ENCODE data around the gene HAGHL.
"Not testable (repeated sequence)": the region's sequence is repeated elsewhere in the genome, so short reads cannot be mapped to it uniquely, and the experiment has no call there.

Gene HAGHL

GRCh38 chr16:707062-707538 lies 19.8 kb upstream of the HAGHL start:
- DNase-seq (ENCODE audit: low read depth, low spot score): no peak

- no peak for DNase-seq (ENCODE audit: low read depth, low spot score)
Observed at GRCh38 chr16:708019-708418, 18.9 kb upstream of the HAGHL start.

GRCh38 chr16:708959-709358 lies 17.9 kb upstream of the HAGHL start:
- no peak for DNase-seq (ENCODE audit: low read depth, low spot score)

- DNase-seq (ENCODE audit: low read depth, low spot score): no peak
Observed at GRCh38 chr16:709566-710499, 17.1 kb upstream of the HAGHL start.

- no peak for DNase-seq (ENCODE audit: low read depth, low spot score)
Observed at GRCh38 chr16:710500-711075, 16.3 kb upstream of the HAGHL start.

- DNase-seq (ENCODE audit: low read depth, low spot score): no peak
Observed at GRCh38 chr16:711084-711483, 15.8 kb upstream of the HAGHL start.

GRCh38 chr16:711548-712320 lies 15.2 kb upstream of the HAGHL start:
- no peak for DNase-seq (ENCODE audit: low read depth, low spot score)

GRCh38 chr16:712740-713250 lies 14.1 kb upstream of the HAGHL start:
- DNase-seq (ENCODE audit: low read depth, low spot score): not testable (repeated sequence)

- no peak for DNase-seq (ENCODE audit: low read depth, low spot score)
Observed at GRCh38 chr16:714079-714478, 12.8 kb upstream of the HAGHL start.

GRCh38 chr16:714558-715476 lies 12.1 kb upstream of the HAGHL start, which contains the start of gene METRN:
Gene METRN, plus strand, starts transcription at chr16:715118. Its CDS starts 172 bp downstream, at chr16:715290.
- peak; percentile 77 for DNase-seq (ENCODE audit: low read depth, low spot score)

GRCh38 chr16:715477-716199 lies 11.3 kb upstream of the HAGHL start:
- no peak for DNase-seq (ENCODE audit: low read depth, low spot score)

GRCh38 chr16:716200-716568 lies 10.7 kb upstream of the HAGHL start:
- no peak for DNase-seq (ENCODE audit: low read depth, low spot score)

GRCh38 chr16:716768-717325 lies 10.1 kb upstream of the HAGHL start:
- no peak for DNase-seq (ENCODE audit: low read depth, low spot score)

- no peak for DNase-seq (ENCODE audit: low read depth, low spot score)
Observed at GRCh38 chr16:717450-718245, 9.3 kb upstream of the HAGHL start.

GRCh38 chr16:718389-718788 lies 8.5 kb upstream of the HAGHL start:
- no peak for DNase-seq (ENCODE audit: low read depth, low spot score)

GRCh38 chr16:718922-719321 lies 8.0 kb upstream of the HAGHL start:
- no peak for DNase-seq (ENCODE audit: low read depth, low spot score)

- DNase-seq (ENCODE audit: low read depth, low spot score): no peak
Observed at GRCh38 chr16:719815-720446, 7.0 kb upstream of the HAGHL start.

- no peak for DNase-seq (ENCODE audit: low read depth, low spot score)
Observed at GRCh38 chr16:720447-720989, 6.4 kb upstream of the HAGHL start.

Measured in activated CD4-positive, CD25-positive, alpha-beta regulatory T cell treated with anti-CD3 and anti-CD28 coated beads, Interleukin-2, amount 50 U/mL, for 16 hours (primary cell).